Sigmoid colon (tissue), 7 donors: ENCODE measurements around the gene PAGE2B. TPM values are rescaled to one million over a fixed set of nuclear protein-coding genes. Genes with fewer than 3 reads are reported as not detected.

ENCODE experiments used
- DNase-seq: peaks from one replicate; pipeline ENCODE4 v3.0.0-alpha.2; 2019
- H3K27ac ChIP-seq, 4 donors: fragments of 200-600 bp; sonication (generic); one replicate each; pipeline ENCODE4 v1.5.1; 2016 to 2019; ENCODE audit warnings: mild to moderate bottlenecking in 1 of 4
- H3K27me3 ChIP-seq, 3 donors: fragments of 200-600 bp; sonication (generic); one replicate each; pipeline ENCODE4 v1.5.1; 2019; ENCODE audit warnings: mild to moderate bottlenecking in 1 of 3
- H3K36me3 ChIP-seq, 4 donors: fragments of 200-600 bp; sonication (generic); one replicate each; pipeline ENCODE4 v1.5.1; 2016 to 2019
- H3K4me1 ChIP-seq, 4 donors: fragments of 200-600 bp; sonication (generic); one replicate each; pipeline ENCODE4 v1.5.1; 2017 to 2019
- H3K4me3 ChIP-seq, 4 donors: fragments of 200-600 bp; sonication (generic); one replicate each; pipeline ENCODE4 v1.5.1; 2017 to 2019; ENCODE audit warnings: mild to moderate bottlenecking in 2 of 4, moderate library complexity in 1 of 4
- H3K9me3 ChIP-seq, 4 donors: fragments of 200-600 bp in 3 of 4; sonication (generic) in 3 of 4; one replicate each; pipeline versions ENCODE4 v1.5.1 to v1.6.1; 2013 to 2019
- EP300 ChIP-seq, 4 donors: sonication (generic); formaldehyde crosslinking; IDR thresholded peaks; one replicate each; pipeline ENCODE4 v1.6.1; 2017; ENCODE audit warnings: antibody characterized with exemption in 4 of 4
- POLR2A ChIP-seq, 2 donors: fragments of 450-650 bp; IDR thresholded peaks; one replicate each; pipeline ENCODE4 v1.6.1; 2016; ENCODE audit warnings: antibody characterized with exemption in 2 of 2, mild to moderate bottlenecking in 2 of 2, moderate library complexity in 2 of 2
- POLR2AphosphoS5 ChIP-seq, 4 donors: sonication (generic); formaldehyde crosslinking; IDR thresholded peaks; one replicate each; pipeline ENCODE4 v1.6.1; 2017; ENCODE audit warnings: antibody characterized with exemption in 4 of 4
- WGBS, 2 donors: extraction: QIAGEN DNeasy Blood & Tissue Kit; methylation state at CpG; one replicate each; pipeline ENCODE4 v1.1.7; 2013; 5-methylcytosine and 5-hydroxymethylcytosine counted together
- intact Hi-C: fragments of 100-400 bp; cut with DNase I; formaldehyde crosslinking; loops from one replicate; pipeline ENCODE4 v1.15.1; 2023
- polyA plus RNA-seq, 3 donors: library from polyadenylated mRNA; stranded (reverse); fragments of 200-250 nt; gene quantifications; one replicate each; pipeline ENCODE4 v1.2.3, GENCODE V29; 2013
- total RNA-seq, 4 donors: library from RNA; depleted of rRNA; stranded (reverse); fragments of >200 nt; gene quantifications; one replicate each; pipeline ENCODE4 v1.1.0, GENCODE V29; 2016
- TF ChIP-seq, protein P1 (sequence below), 4 experiments: fragments of 450-650 bp in 3 of 4; fragments of 200-600 bp in 1 of 4; IDR thresholded peaks; one replicate each; pipeline ENCODE4 v1.5.1; 2016 to 2019; ENCODE audit warnings: antibody characterized with exemption in 4 of 4, mild to moderate bottlenecking in 3 of 4, moderate library complexity in 2 of 4
- donor health status: healthy with polysubstance abuse.
- donor health status: Bipolar disorder and iron deficiency.
- donor health status: healthy.

PAGE2B gene
- total and polyA plus RNA-seq, 7 donors, result not detected

DNA sequence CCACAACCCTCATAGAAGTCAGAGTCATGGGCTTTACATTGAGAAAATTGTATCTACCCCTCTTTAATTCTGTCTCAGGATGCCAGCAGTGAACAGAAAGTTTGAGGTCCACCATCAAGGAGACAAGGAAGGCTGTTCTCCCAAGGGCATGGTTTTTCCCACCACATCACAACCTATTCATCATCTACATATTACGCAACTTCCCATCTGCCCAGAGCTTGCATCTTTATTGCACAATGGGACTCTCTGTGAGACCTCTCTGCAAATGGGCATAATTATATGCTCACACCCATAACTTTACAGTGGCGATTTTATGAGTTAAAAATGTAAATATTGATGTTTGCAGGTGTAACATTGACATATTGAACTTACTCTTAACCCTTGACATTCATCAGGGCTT lies 52.9 kb downstream of the PAGE2B start:
- no peak for DNase-seq
- intact Hi-C loops, result no loop called here
- no peaks in the 10 kb centered on the region for H3K9me3 ChIP-seq
- H3K27me3 ChIP-seq, result no peaks in the 10 kb centered on the region
- TF ChIP-seq, protein P1, sequence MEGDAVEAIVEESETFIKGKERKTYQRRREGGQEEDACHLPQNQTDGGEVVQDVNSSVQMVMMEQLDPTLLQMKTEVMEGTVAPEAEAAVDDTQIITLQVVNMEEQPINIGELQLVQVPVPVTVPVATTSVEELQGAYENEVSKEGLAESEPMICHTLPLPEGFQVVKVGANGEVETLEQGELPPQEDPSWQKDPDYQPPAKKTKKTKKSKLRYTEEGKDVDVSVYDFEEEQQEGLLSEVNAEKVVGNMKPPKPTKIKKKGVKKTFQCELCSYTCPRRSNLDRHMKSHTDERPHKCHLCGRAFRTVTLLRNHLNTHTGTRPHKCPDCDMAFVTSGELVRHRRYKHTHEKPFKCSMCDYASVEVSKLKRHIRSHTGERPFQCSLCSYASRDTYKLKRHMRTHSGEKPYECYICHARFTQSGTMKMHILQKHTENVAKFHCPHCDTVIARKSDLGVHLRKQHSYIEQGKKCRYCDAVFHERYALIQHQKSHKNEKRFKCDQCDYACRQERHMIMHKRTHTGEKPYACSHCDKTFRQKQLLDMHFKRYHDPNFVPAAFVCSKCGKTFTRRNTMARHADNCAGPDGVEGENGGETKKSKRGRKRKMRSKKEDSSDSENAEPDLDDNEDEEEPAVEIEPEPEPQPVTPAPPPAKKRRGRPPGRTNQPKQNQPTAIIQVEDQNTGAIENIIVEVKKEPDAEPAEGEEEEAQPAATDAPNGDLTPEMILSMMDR (IDR thresholded peaks at IDR 0.05), result no peak
- TF ChIP-seq EP300 (IDR thresholded peaks at IDR 0.05) (no peak), POLR2A (IDR thresholded peaks at IDR 0.05) (no peak), POLR2AphosphoS5 (IDR thresholded peaks at IDR 0.05) (no peak)
- WGBS, 2 donors, result 4 to 46% methylated on average over 2 of the region's 2 CpGs
- H3K4me1 ChIP-seq, result no peaks in the 10 kb centered on the region
- no peak overlapping the region for H3K4me3 ChIP-seq
- H3K27ac ChIP-seq, result no peak overlapping the region
- H3K36me3 ChIP-seq, result no peaks in the 10 kb centered on the region

Other genes starting within 250 kb of the PAGE2B start
- 10 to 100 TPM in 2 of 4 donors, 1 to 10 TPM in 2; 5.8 to 19.9 (median 9.5) TPM for gene TRO, start 154.2 kb upstream of the PAGE2B start, total RNA-seq
- 1 to 10 TPM in 2 of 3 donors, under 1 TPM in 1; 0.92 to 2.1 (median 1.2) TPM for gene TRO, start 154.2 kb upstream of the PAGE2B start, polyA plus RNA-seq
- gene PFKFB1, start 80.8 kb upstream of the PAGE2B start, total RNA-seq, result 1 to 10 TPM in 1 of 4 donors, under 1 TPM in 2, not detected in 1; 0.49 to 1.1 (median 0.55) TPM
- under 1 TPM in 1 of 3 donors, not detected in 2; 0.44 TPM for gene PFKFB1, start 80.8 kb upstream of the PAGE2B start, polyA plus RNA-seq
- gene APEX2, start 74.7 kb upstream of the PAGE2B start, total RNA-seq, result 1 to 10 TPM; 3.9 to 5.7 (median 4.6) TPM
- 10 to 100 TPM; 12.6 to 18.7 (median 17.7) TPM for gene APEX2, start 74.7 kb upstream of the PAGE2B start, polyA plus RNA-seq
- not detected for gene ALAS2, start 44.1 kb upstream of the PAGE2B start, total RNA-seq
- gene ALAS2, start 44.1 kb upstream of the PAGE2B start, polyA plus RNA-seq, result not detected
- gene PAGE2, start 14.0 kb downstream of the PAGE2B start, total RNA-seq, result not detected
- gene PAGE2, start 14.0 kb downstream of the PAGE2B start, polyA plus RNA-seq, result not detected
- not detected for gene PAGE5, start 145.3 kb downstream of the PAGE2B start, total RNA-seq
- gene PAGE5, start 145.3 kb downstream of the PAGE2B start, polyA plus RNA-seq, result not detected
- gene PAGE3, start 189.9 kb downstream of the PAGE2B start, total RNA-seq, result not detected
- not detected for gene PAGE3, start 189.9 kb downstream of the PAGE2B start, polyA plus RNA-seq